H1 (cell line): Measurements from ENCODE around the gene DIP2C. TPM values are rescaled to one million over a fixed set of nuclear protein-coding genes. Genes with fewer than 3 reads are reported as not detected.
"Not testable (repeated sequence)": the region's sequence is repeated elsewhere in the genome, so short reads cannot be mapped to it uniquely, and the experiment has no call there.

ENCODE experiments used
- CTCF ChIA-PET: fragments of 300-600 bp; sonication (Branson Sonifier 250); formaldehyde crosslinking; loops from one replicate; lab custom pipeline; 2021; ENCODE audit not compliant: partially characterized antibody; lab: Charles Lee
- POLR2A ChIA-PET: fragments of 300-600 bp; sonication (Branson Sonifier 250); formaldehyde crosslinking; loops from one replicate; lab custom pipeline; 2021; ENCODE audit warnings: inconsistent platforms; ENCODE audit not compliant: partially characterized antibody; lab: Charles Lee
- DNase-seq, 2 experiments: peaks; one replicate each; pipeline versions ENCODE4 v3.0.0 to v3.0.0-alpha.2; 2010 to 2022; ENCODE audit warnings: low spot score in 2 of 2, low read depth in 1 of 2, mixed read lengths in 1 of 2
- FAIRE-seq: peaks from 2 replicates; lab custom pipeline; 2011; peaks lifted over from hg19 to GRCh38; lab: Jason Lieb, UNC
- H2AFZ ChIP-seq: 2 replicates; pipeline ENCODE4 v1.8.1; 2012; ENCODE audit warnings: low read length, inconsistent platforms
- H2AK5ac ChIP-seq: 2 replicates; pipeline ENCODE4 v1.6.1; 2013; ENCODE audit warnings: low read depth, low read length
- H2BK120ac ChIP-seq: replicated peaks from 2 replicates; pipeline ENCODE3; 2013; ENCODE audit warnings: low read depth, low read length, inconsistent platforms
- H2BK12ac ChIP-seq: 2 replicates; pipeline ENCODE4 v1.6.1; 2013; ENCODE audit warnings: low read depth, low read length
- H2BK15ac ChIP-seq: 2 replicates; pipeline ENCODE4 v1.6.1; 2013; ENCODE audit warnings: low read length
- H2BK20ac ChIP-seq: 2 replicates; pipeline ENCODE4 v1.6.1; 2013; ENCODE audit warnings: low read length
- H2BK5ac ChIP-seq: 2 replicates; pipeline ENCODE4 v1.6.1; 2013; ENCODE audit warnings: low read depth, low read length
- H3K14ac ChIP-seq: 2 replicates; pipeline ENCODE4 v1.6.1; 2013; ENCODE audit warnings: inconsistent platforms; ENCODE audit not compliant: insufficient read length
- H3K18ac ChIP-seq: 2 replicates; pipeline ENCODE4 v1.6.1; 2013; ENCODE audit warnings: low read length; ENCODE audit errors: extremely low read depth
- H3K23ac ChIP-seq: 2 replicates; pipeline ENCODE4 v1.6.1; 2013; ENCODE audit warnings: inconsistent platforms; ENCODE audit not compliant: insufficient read length
- H3K23me2 ChIP-seq: 2 replicates; pipeline ENCODE4 v1.6.1; 2013; ENCODE audit warnings: low read depth, low read length
- H3K27ac ChIP-seq: 2 replicates; pipeline ENCODE4 v1.6.1; 2011; ENCODE audit warnings: low read depth, low read length, inconsistent platforms
- H3K27me3 ChIP-seq, 4 experiments: replicated peaks in 1 of 4; 1 replicate in 1 of 4; 2 replicates in 3 of 4; pipeline versions ENCODE4 v1.6.1 to v1.8.1; 2011 to 2013; ENCODE audit warnings: low read length in 3 of 4, mild to moderate bottlenecking in 3 of 4, inconsistent platforms in 2 of 4, mixed read lengths in 2 of 4, moderate library complexity in 1 of 4; ENCODE audit not compliant: control insufficient read depth in 3 of 4, insufficient read depth in 3 of 4; ENCODE audit errors: extremely low read depth in 1 of 4
- H3K36me3 ChIP-seq, 4 experiments: 2 replicates each; pipeline versions ENCODE4 v1.6.1 to v1.8.1; 2011 to 2013; ENCODE audit warnings: mild to moderate bottlenecking in 4 of 4, low read length in 3 of 4, moderate library complexity in 2 of 4, control low read depth in 1 of 4, inconsistent platforms in 1 of 4; ENCODE audit not compliant: insufficient read depth in 4 of 4, control insufficient read depth in 2 of 4
- H3K4ac ChIP-seq: replicated peaks from 2 replicates; pipeline ENCODE3; 2013; ENCODE audit warnings: low read length, low read depth, mixed read lengths, inconsistent platforms; ENCODE audit not compliant: insufficient read length
- H3K4me1 ChIP-seq, 4 experiments: replicated peaks in 1 of 4; 1 replicate in 1 of 4; 2 replicates in 3 of 4; pipeline versions ENCODE4 v1.6.1 to v1.8.1; 2011 to 2013; ENCODE audit warnings: low read length in 3 of 4, inconsistent platforms in 2 of 4, mixed read lengths in 1 of 4; ENCODE audit not compliant: insufficient read depth in 4 of 4, control insufficient read depth in 3 of 4
- H3K4me2 ChIP-seq, 2 experiments: 2 replicates each; pipeline versions ENCODE4 v1.6.1 to v1.8.1; 2011 to 2013; ENCODE audit warnings: low read depth in 2 of 2, low read length in 2 of 2, control low read depth in 1 of 2, inconsistent platforms in 1 of 2, mild to moderate bottlenecking in 1 of 2; ENCODE audit not compliant: insufficient read depth in 1 of 2
- H3K4me3 ChIP-seq, 4 experiments: fragments of 200-600, 300-600 bp in 1 of 4; sonication (generic), shearing (Covaris generic), sonication (Bioruptor Twin) in 1 of 4; 2 replicates each; pipeline versions ENCODE4 v1.5.1 to v1.8.1; 2011 to 2016; ENCODE audit warnings: low read length in 4 of 4, low read depth in 3 of 4, control low read depth in 2 of 4, inconsistent platforms in 2 of 4, mild to moderate bottlenecking in 2 of 4, mixed read lengths in 1 of 4, moderate library complexity in 1 of 4; ENCODE audit not compliant: insufficient read depth in 2 of 4; ENCODE audit errors: extremely low read depth in 1 of 4
- H3K56ac ChIP-seq: replicated peaks from 2 replicates; pipeline ENCODE3; 2013; ENCODE audit warnings: low read depth, mild to moderate bottlenecking, mixed read lengths, low read length, inconsistent platforms; ENCODE audit not compliant: insufficient read length
- H3K79me1 ChIP-seq: 2 replicates; pipeline ENCODE4 v1.6.1; 2013; ENCODE audit warnings: low read depth, low read length, control low read depth
- H3K79me2 ChIP-seq, 2 experiments: 2 replicates each; pipeline versions ENCODE4 v1.6.1 to v1.8.1; 2012 to 2013; ENCODE audit warnings: low read length in 2 of 2, mild to moderate bottlenecking in 2 of 2, inconsistent platforms in 1 of 2; ENCODE audit not compliant: insufficient read depth in 2 of 2, control insufficient read depth in 1 of 2
- H3K9ac ChIP-seq, 4 experiments: replicated peaks in 1 of 4; 1 replicate in 1 of 4; 2 replicates in 3 of 4; pipeline versions ENCODE4 v1.6.1 to v1.8.1; 2011 to 2013; ENCODE audit warnings: low read depth in 3 of 4, low read length in 3 of 4, control low read depth in 2 of 4, mild to moderate bottlenecking in 2 of 4, moderate library complexity in 2 of 4, inconsistent platforms in 1 of 4; ENCODE audit errors: extremely low read depth in 1 of 4
- H3K9me3 ChIP-seq, 2 experiments: 2 replicates each; pipeline versions ENCODE4 v1.6.1 to v1.8.1; 2012 to 2013; ENCODE audit warnings: mild to moderate bottlenecking in 2 of 2, moderate library complexity in 2 of 2, control low read depth in 1 of 2, inconsistent platforms in 1 of 2, low read depth in 1 of 2, low read length in 1 of 2, mixed read lengths in 1 of 2; ENCODE audit not compliant: insufficient read depth in 2 of 2
- H4K20me1 ChIP-seq, 2 experiments: replicated peaks in 1 of 2; 2 replicates each; pipeline versions ENCODE3 to v1.8.1; 2011 to 2013; ENCODE audit warnings: inconsistent platforms in 2 of 2, low read length in 2 of 2, mild to moderate bottlenecking in 1 of 2; ENCODE audit not compliant: insufficient read depth in 2 of 2, control insufficient read depth in 1 of 2
- H4K5ac ChIP-seq: 2 replicates; pipeline ENCODE4 v1.6.1; 2013; ENCODE audit warnings: low read length, low read depth, mixed read lengths, inconsistent platforms; ENCODE audit not compliant: insufficient read length
- H4K8ac ChIP-seq: 2 replicates; pipeline ENCODE4 v1.8.0; 2013; ENCODE audit warnings: mild to moderate bottlenecking, moderate library complexity, low read length, inconsistent platforms; ENCODE audit not compliant: insufficient read depth; ENCODE audit errors: extremely low read depth
- H4K91ac ChIP-seq: replicated peaks from 2 replicates; pipeline ENCODE3; 2013; ENCODE audit warnings: low read length, mixed read lengths, inconsistent platforms; ENCODE audit not compliant: insufficient read length
- WGBS, 2 experiments: shearing (Covaris generic) in 1 of 2; methylation state at CpG; one replicate each; pipeline versions ENCODE4 v1.1.6 to v1.1.7; 2013 to 2015; ENCODE audit warnings: low lambda C conversion rate in 2 of 2, mixed read lengths in 2 of 2, inconsistent platforms in 1 of 2, low coverage in 1 of 2, missing lambda C conversion rate in 1 of 2; ENCODE audit not compliant: insufficient replicate concordance in 2 of 2, insufficient coverage in 1 of 2, insufficient read length in 1 of 2; ENCODE audit errors: extremely low coverage in 1 of 2, missing lambda C conversion rate in 1 of 2; 5-methylcytosine and 5-hydroxymethylcytosine counted together
- polyA plus RNA-seq, 7 experiments: library from polyadenylated mRNA; depleted of rRNA in 3 of 7; stranded (reverse) in 5 of 7; unstranded in 2 of 7; fragments of >200 nt in 5 of 7; fragments of 200-250 nt in 2 of 7; gene quantifications; 1 replicate in 5 of 7; 2 replicates in 1 of 7; 4 replicates in 1 of 7; pipeline versions ENCODE4 v1.2.1 to v1.2.3, GENCODE V29; 2011 to 2013; ENCODE audit warnings: missing spikeins in 2 of 7, mixed read lengths in 2 of 7
- total RNA-seq: library from RNA; stranded (reverse); fragmentation: NEBNext Ultra II Directional; extraction: Animal tissue kit (Norgen Biotek cat#: 25700); gene quantifications from 2 replicates; pipeline ENCODE4 v1.2.1, GENCODE V29; 2021

Gene DIP2C
- total and polyA plus RNA-seq, 2 of the 8 experiments (the other 6 are each of a cell fraction or from before 2014, with no cell fraction given), result 3.8 to 9.3 TPM

DNA sequence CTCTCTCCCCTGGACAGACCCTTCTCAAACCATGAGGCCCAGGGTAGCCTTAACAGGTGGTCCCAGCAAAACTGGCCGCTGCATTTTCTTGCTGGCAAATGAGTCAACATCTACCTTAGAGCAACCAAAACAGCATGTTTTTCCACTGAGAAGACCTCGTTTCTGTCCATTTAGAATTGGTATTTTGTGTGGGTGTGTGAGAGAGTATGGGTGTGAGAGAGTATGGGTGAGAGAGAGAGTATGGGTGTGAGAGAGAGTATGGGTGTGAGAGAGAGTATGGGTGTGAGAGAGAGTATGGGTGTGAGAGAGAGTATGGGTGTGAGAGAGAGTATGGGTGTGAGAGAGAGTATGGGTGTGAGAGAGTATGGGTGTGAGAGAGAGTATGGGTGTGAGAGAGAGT, 157.1 kb downstream of the DIP2C start:
- H4K20me1 ChIP-seq, H2AFZ ChIP-seq, H2BK20ac ChIP-seq, POLR2A ChIA-PET, H3K56ac ChIP-seq, H3K4me1 ChIP-seq, H4K8ac ChIP-seq, H4K5ac ChIP-seq, H2AK5ac ChIP-seq, H3K27me3 ChIP-seq, DNase-seq, H3K18ac ChIP-seq, H3K79me1 ChIP-seq, H3K36me3 ChIP-seq, H3K9me3 ChIP-seq, H2BK15ac ChIP-seq, H3K27ac ChIP-seq, H3K9ac ChIP-seq, H3K4me2 ChIP-seq, H3K14ac ChIP-seq, H3K4ac ChIP-seq, H4K91ac ChIP-seq, H3K23ac ChIP-seq, H3K23me2 ChIP-seq, H2BK12ac ChIP-seq, H2BK5ac ChIP-seq, H3K4me3 ChIP-seq, H2BK120ac ChIP-seq, FAIRE-seq, H3K79me2 ChIP-seq: not testable (repeated sequence)
- WGBS, 2 experiments, result 89% methylated on average over 2 of the region's 2 CpGs; no CpG with 5 or more reads in 1 of the 2 experiments
- CTCF ChIA-PET, result interaction anchor here (2.0 kb wide), 1 partner anchor 257 kb away, joined by 5 read pairs; no protein-coding TSS in a partner anchor
